ENCODE data around the gene SMOC2. TPM values are rescaled to one million over a fixed set of nuclear protein-coding genes. Genes with fewer than 3 reads are reported as not detected.

The SMOC2 gene
- total RNA-seq, 1 experiment from 2014 or later, result 0.20 TPM

DNA sequence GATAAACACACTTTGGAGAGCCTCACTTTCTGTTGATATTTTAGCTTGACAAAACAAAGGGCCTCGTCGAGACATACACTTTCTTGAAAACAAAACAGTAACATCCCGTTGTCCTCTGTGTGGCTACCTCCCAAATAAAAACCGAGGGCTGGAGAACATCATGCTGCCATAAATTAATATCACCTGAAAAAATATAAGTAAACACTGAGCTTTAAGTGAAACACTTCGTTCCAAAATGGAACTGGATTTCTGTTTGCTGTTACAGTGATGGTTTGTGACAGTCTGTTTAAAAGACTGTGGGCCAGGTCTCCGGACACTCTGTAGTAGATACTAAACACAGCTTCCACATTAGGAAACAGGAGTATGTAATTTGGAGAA is 187.2 kb downstream of the SMOC2 start:
- in situ Hi-C loops (cut with HindIII; ENCODE audit: low sequenced_read_pairs), result no loop called here
- no peak for DNase-seq (ENCODE audit: low spot score)

DNA sequence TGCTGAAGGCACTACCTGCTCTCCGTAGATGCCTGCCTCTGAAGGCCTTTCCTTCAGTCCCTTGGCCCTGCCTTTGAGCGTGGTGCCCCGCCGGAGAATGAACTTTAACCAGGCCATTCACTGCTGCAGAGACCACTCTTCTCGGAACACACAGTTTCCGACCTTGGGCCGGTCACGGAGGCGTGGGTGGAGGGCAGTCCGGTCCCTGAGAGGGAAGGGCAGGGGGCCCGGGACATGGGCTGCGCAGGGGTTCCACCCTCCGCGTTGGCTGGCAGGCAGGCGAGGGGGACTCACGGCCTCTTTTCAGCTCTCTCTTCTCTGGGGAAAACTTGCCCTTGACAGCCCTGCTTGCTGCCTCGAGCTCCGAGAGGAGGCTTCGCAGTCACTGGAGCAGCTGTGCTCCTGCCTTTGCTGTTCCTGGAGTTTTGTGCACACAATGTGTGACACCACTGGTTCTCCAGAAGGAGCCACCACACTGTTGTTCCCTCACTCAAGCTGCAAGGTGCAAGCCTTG is 187.8 kb downstream of the SMOC2 start:
- in situ Hi-C loops (cut with HindIII; ENCODE audit: low sequenced_read_pairs), result no loop called here
- DNase-seq (ENCODE audit: low spot score), result no peak

DNA sequence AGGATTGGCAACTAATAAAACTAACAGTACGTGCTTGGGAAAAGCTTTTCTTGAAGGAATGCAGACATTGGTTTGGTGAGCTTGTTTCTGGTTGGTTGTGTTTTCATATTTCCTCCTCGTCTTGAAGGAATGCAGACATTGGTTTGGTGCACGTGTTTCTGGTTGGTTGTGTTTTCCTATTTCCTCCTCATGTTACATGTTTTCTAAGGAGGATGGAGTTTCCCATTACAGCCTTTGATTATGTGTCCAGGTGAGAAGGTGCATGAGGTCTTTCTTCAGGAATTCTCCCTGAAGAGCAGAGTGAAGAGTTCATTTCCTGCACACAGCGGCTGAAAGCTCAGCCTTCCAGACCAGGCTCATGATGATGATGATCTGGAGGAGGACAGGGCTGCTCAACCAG is 190.6 kb downstream of the SMOC2 start:
- in situ Hi-C loops (cut with HindIII; ENCODE audit: low sequenced_read_pairs), result no loop called here
- DNase-seq (ENCODE audit: low spot score), result no peak

DNA sequence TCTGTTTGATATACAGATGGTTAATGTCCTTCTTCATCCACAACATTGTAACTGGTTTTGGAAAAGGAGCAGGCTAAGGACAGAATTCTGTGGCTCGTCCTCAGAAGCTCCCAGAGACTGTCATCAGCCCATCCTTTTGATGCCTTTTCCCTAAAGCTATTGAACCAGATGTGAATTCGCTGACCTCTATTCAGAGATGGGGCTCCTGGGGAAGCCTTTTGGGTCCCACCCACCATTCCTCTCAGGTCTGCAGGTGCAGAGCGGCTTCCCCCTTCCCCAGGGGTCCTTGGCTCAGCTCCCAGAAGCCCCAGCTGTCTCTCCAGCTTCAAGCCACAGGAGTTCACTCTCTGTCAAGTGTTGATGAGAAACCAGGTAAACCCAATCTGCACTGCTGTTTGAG is 191.7 kb downstream of the SMOC2 start:
- DNase-seq (ENCODE audit: low spot score), result no peak
- in situ Hi-C loops (cut with HindIII; ENCODE audit: low sequenced_read_pairs), result no loop called here

DNA sequence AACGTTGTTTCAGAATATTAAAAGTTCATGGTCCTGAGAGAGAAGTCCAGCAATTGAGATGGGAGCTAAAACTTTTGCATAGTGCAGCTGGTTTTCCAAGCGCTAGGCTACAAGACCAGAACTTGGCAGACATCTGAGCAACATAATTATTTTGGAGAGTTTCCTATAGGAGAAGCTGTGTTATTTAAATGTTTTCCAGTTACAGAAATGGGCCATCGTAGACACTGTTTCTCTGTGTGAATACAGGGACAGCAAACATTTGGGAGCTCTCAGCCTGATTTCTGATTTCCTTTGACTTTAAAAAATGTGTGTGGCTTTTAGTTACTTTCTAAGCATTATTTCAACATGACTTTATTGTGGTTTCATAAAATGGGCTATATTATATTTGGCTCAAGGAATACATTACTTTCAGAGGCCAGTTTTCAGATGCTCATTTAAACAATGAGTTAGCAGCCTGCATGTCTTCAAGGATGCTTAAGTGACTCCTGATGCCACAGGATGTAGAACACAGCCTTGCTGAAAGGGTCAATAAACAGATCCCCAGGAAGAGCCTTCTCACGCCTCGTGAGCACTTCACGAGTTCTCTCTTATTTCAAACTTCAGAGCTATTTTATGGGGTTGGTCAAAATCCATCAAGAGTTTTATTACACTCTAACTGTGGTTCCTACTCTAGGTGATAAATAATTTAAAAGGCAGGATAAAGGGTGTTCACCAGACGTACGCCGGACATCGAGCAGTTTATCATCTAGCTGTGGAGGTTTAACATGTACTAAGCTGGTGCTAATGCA is 193.8 kb downstream of the SMOC2 start:
- no peak for DNase-seq (ENCODE audit: low spot score)
- in situ Hi-C loops (cut with HindIII; ENCODE audit: low sequenced_read_pairs), result no loop called here

DNA sequence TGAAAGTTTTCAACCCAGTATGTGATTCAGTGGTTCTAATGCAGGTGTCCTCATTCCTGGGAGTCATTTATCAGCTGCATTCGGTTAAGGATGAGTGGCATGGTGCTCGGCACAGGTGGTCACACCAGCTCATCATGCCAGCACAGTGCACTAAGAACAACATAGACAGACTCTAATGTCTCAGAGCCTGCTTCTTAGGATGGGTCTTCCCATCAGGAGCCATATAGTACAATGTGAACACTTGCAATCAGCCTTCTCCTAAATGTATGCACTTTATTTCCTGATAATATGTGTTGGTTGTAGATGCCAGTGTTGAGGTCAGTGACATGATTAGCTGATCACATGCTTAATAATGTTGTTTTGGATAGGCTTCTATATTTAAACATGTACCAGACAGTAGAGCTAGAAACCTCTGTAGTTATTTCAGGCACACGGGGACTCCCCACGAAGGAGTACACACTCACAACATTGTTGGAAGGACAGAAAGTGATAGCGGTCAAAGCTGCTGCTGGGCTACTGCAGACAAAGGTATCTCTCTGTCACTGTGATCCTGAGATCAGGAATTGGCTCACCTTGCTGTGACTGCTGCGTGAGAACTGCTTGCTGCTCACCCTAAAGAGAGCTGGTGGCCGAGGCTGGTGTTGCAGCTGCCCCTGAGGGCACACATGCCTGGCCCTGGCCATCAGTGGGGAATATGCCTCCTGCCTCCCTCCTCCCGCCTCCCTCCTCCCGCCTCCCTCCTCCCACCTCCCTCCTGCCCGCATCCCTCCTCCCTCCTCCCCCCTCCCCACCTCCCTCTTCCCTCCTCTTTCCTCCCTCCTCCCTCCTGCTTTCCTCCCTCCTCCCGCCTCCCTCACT is 195.4 kb downstream of the SMOC2 start:
- DNase-seq (ENCODE audit: low spot score), result no peak
- in situ Hi-C loops (cut with HindIII; ENCODE audit: low sequenced_read_pairs), result no loop called here

DNA sequence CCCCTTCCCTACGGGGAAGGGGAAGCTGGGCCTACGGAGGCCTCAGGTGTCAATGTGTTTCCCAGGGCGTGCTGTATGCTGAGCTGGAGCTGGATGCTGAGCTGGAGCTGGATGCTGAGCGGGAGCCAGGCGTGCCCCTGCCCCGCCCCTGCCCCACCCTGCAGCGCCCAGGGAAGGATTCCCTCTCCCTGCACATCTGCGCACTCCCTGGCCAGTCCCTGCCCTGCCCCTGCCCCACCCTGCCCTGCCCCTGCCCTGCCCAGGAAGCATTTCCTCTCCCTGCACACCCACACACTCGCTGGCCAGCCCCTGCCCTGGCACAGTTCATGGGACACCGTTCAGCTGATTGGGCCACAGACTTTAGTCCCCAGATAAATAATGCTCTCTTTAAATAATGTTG is 196.8 kb downstream of the SMOC2 start:
- in situ Hi-C loops (cut with HindIII; ENCODE audit: low sequenced_read_pairs), result no loop called here
- no peak for DNase-seq (ENCODE audit: low spot score)

DNA sequence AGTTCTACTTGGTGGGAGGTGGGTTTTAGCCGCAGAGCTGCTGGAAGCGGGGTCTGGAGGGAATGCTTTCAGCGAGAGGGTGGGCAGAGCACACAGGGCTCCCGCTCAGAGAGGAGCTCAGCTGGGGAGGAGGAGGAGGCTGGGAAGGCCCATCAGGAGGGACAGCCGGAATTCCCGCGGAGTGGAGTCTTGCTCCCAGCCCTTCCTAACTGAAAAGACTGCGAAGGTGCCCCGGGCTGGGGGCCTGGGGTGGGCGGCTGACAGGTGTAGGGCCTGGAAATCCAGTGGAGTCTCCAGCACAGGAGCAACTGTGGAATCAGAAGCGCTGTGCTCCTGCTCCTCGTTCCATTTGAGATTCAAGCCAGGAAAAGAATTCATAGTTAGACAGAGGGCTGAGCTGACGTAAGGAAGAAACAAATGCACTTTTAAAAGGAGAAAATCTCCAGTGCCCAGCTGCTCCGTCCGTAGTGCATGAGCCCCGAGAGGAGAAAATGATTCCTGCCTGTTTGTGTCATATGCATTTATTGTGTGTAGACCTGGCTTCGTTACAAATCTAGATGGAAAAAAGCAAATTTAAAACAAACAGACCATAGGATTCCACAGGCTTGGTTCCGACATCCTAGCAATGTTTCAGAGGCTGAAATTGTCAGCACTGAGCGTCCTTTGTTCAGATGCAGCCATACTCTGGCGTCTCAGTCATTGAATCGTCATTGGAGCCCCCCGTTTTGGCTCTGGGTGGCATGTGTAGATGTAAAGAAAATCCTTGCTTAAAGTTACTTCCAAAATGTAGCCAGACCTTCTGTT is 197.7 kb downstream of the SMOC2 start:
- DNase-seq (ENCODE audit: low spot score), result no peak
- in situ Hi-C loops (cut with HindIII; ENCODE audit: low sequenced_read_pairs), result no loop called here

DNA sequence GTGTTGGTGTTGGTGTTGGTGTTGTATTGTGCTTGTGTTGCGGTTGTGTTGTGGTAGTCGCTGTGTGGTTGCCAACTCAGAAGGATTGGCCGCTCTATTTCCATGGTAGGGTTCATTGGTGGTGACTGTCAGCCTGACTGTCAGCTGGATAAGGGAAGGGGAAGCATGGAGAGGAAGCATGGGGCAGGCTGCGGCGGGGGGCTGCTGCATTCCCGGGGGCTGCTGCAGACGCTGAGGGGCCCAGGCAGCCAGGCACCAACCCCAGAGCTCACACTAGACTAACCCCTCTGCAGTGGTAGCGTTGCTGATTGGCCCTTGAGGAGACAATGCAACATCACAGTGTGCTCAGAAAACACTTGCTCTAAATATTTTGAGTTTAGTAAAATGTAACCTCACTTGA is 199.2 kb downstream of the SMOC2 start:
- DNase-seq (ENCODE audit: low spot score), result no peak
- in situ Hi-C loops (cut with HindIII; ENCODE audit: low sequenced_read_pairs), result no loop called here

DNA sequence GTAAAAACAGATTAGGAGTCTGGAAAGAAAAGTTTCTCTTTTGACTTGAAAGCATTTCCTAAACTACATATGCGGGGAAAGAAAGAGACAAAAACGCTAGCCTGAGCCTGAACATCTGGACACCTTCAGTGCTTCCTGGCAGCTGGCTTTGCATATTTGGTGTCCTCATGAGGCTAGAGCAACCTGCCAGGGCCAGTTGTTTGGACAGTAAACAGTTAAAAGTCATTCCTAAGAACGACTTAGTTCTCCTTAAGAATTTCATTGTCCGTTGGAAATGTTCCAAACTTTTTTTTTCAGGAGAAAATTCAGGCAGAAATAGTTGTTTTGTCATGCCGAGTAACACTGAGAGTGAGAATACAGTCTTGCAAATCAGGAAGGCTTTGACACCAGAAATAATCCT is 199.8 kb downstream of the SMOC2 start:
- in situ Hi-C loops (cut with HindIII; ENCODE audit: low sequenced_read_pairs), result no loop called here
- DNase-seq (ENCODE audit: low spot score), result no peak

DNA sequence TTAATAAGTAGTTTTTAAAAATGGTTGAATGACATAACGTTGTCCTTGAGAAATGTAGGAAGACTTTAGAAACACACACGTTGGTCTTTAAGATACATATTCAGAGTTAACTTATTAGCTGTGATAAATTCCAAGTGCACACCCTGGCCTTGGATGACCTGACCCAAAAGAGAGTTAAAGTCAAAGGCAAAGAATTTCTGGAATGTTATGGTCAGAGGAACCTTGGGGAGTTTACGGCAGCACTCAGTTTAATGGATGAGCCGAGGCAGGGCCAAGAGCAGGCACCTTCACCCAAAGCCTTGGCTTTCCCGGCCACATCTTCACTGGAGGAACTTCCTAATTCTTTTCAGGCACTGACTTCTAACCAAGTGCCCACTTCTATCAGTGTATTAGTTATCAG is 200.5 kb downstream of the SMOC2 start:
- DNase-seq (ENCODE audit: low spot score), result no peak
- in situ Hi-C loops (cut with HindIII; ENCODE audit: low sequenced_read_pairs), result no loop called here

DNA sequence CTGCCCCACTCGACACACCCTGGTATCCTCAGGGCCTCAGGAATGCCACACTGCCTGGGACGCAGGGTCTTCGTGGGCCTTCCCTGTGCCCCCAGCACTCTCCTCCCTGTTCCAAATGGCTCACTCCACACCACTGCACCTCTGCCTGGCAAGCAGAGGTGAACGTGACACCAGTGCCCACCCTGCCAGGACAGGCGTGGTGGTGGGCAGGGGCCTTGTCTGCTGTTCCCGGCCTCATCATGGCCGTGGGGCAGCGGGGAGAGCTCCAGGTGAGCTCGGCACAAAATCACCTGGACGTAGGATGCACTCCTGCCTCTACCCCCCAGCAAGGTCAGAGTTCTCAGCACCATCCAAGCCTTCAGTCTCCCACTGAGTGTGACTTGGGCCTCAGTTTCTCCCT is 202.4 kb downstream of the SMOC2 start:
- in situ Hi-C loops (cut with HindIII; ENCODE audit: low sequenced_read_pairs), result no loop called here
- DNase-seq (ENCODE audit: low spot score), result no peak

DNA sequence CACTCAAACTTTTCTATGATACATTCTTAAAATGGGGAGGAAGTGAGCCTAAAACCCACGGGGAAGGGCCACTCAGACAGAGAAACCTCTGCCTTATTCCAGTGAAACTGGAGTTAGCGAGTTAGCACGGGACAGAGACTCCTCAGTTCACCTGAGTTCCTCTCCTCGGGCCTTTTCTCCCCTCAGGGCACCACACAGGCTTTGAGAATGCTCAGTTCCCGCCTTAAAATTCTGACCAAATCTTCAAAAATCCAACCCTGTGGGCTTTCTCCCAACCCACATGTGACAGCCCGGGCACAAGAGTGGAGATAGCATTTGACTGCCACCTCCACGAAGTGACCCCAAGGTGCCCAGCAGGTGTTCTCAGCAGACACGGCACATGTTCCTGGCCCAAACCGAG is 204.3 kb downstream of the SMOC2 start:
- in situ Hi-C loops (cut with HindIII; ENCODE audit: low sequenced_read_pairs), result no loop called here
- DNase-seq (ENCODE audit: low spot score), result no peak

DNA sequence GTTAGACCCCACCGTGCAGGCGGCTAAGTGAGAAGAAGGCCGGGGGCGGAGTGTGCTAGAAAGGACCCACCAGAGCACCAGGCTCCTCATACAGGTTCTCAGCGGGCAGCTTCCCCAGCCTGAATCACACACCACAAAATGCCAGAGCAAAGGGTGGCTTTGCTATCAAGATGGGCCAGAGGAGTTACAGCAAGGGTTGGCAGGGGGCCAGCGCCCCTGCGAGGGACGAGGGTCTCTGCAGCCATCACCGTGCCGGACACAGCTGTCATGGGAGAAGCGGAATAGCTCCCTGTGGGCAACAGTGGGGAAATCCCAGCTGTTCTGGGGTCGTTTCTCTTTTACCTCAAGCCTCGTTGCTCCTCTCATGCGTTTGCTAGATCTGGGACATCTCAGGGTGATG is 206.3 kb downstream of the SMOC2 start:
- in situ Hi-C loops (cut with HindIII; ENCODE audit: low sequenced_read_pairs), result no loop called here
- DNase-seq (ENCODE audit: low spot score), result no peak

DNA sequence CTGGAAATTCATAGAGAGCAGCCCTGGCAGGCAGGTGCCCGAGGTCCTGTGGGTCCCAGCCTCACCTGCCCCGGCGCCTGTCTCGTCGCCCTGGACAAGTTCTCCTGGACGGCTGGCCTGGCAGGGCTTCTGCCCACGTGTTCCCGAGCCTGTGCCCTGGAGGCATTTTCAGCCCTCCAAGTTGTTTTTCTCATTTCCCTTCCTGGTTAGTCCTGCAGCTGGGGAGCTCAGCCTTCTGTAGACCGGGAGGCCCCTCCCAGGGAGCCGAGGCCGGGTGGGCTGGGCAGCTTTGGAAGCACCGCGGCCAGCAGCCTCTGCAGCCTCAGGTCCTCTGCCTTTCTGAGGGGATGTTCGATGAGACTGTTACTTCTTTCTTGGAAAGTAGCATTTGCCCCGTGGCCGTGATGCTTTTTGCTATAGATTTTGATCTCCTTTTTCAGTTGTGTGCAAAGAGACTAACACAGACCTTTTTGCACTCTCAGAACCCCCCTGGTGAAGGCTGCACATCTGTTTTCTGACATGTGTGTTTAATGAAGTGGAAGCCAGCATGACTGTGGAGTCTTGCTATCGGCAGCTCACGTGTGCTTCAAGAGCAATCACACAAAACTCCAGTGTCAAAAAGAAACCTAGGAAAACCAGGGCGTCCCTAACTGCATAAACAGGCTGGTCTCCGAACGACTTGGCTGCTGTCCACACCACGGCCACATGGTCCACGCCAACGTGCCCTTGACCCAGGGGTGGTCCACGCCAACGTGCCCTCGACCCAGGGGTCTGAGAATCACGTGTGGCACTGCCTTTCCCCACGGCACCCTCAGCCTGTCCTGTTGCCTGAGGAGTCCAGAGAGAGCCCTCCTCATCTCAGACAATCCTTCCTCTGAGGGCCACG is 207.5 kb downstream of the SMOC2 start:
- no peak for DNase-seq (ENCODE audit: low spot score)
- in situ Hi-C loops (cut with HindIII; ENCODE audit: low sequenced_read_pairs), result no loop called here

DNA sequence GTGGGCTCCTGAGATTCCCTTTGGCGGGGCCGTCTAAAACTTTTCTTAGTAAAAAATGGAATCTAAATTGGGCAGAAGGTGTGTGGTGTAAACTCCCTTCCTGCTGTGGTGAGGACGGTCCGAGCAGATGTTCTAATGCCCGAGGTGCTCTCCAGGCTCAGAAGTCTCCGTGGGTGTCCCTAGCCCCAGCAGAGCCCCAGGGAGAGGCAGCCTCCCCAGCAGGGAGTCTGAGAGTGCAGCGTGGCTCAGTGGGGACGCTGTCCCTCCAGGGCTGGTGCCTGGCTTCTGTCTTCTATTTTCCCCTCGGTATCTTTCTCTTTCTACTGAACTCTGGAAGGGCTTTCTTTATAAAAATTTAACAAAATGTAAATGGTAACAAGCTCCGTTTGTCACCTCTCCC is 208.2 kb downstream of the SMOC2 start:
- in situ Hi-C loops (cut with HindIII; ENCODE audit: low sequenced_read_pairs), result no loop called here
- DNase-seq (ENCODE audit: low spot score), result no peak

DNA sequence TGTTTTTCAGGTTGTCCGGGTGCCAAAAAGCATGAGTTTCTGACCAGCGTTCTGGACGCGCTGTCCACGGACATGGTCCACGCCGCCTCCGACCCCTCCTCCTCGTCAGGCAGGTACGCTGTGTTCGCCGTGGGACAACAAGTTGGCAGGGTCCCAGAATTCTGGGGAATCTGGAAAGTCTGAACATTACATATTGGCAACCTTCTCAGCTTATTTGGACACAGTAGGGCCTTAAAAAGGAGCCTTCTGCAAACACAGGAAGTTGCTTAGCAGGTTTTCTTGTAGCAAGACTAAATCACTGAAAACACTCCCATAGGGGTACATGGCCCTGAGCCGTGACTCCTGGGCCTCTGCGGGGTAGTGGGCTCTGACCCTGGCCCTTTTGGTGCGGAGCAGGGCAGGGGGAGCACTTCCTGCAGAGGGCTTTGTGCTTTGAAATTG is 209.7 kb downstream of the SMOC2 start:
- in situ Hi-C loops (cut with HindIII; ENCODE audit: low sequenced_read_pairs), result no loop called here
- DNase-seq (ENCODE audit: low spot score), result no peak

DNA sequence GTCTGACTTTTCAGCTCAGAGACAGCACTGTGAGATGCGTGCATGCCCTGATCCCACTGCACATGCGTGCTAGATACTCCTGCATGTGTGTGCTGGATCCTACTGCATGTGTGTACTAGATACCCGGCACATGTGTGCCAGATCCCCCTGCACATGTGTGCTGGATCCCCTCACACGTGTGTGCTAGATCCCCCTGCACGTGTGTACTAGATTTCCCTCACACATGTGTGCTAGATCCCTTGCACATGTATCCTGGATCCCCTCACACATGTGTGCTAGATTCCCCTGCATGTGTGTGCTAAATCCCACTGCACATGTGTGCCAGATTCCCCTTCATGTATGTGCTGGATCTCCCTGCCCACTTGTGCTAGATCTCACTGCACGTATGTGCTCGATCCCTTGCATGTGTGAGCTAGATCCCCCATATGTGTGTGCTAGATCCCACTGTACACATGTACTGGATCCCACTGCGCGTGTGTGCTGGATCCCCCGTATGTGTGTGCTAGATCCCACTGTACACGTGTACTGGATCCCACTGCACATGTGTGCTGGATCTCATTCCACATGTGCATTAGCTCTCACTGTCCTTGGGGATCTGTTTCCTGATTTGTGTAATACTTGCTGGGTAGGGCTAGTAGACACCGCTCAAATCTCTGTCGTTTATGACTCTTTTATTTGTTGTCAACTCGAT is 214.6 kb downstream of the SMOC2 start:
- DNase-seq (ENCODE audit: low spot score), result no peak
- in situ Hi-C loops (cut with HindIII; ENCODE audit: low sequenced_read_pairs), result no loop called here
